PFSK-1 (cell line): ENCODE measurements around the gene ILK.

Experiments
- FOXP2 ChIP-seq: optimal IDR thresholded peaks from 2 replicates; pipeline ENCODE3; 2011; ENCODE audit warnings: borderline replicate concordance, control low read depth, inconsistent platforms; ENCODE audit not compliant: insufficient read depth; ENCODE audit errors: extremely low read length, extremely low read depth
- POLR2AphosphoS5 ChIP-seq: IDR thresholded peaks from 2 replicates; pipeline ENCODE4 v1.6.1; 2012; ENCODE audit warnings: low read depth, mild to moderate bottlenecking, control low read depth, low read length, moderate library complexity
- REST ChIP-seq, 2 experiments: IDR thresholded peaks; 2 replicates each; pipeline versions ENCODE4 v1.6.1 to v1.8.0; 2011 to 2012; ENCODE audit warnings: low read depth in 2 of 2, low read length in 2 of 2, control low read depth in 1 of 2, inconsistent platforms in 1 of 2, mild to moderate bottlenecking in 1 of 2, moderate library complexity in 1 of 2; ENCODE audit not compliant: insufficient read depth in 1 of 2
- SIN3A ChIP-seq: IDR thresholded peaks from 2 replicates; pipeline ENCODE4 v1.6.1; 2012; ENCODE audit warnings: mild to moderate bottlenecking, low read length, moderate library complexity, borderline replicate concordance; ENCODE audit not compliant: insufficient read depth
- TAF1 ChIP-seq: IDR thresholded peaks from 2 replicates; pipeline ENCODE4 v1.6.1; 2012; ENCODE audit warnings: low read length, control low read depth, borderline replicate concordance; ENCODE audit not compliant: insufficient read depth

Gene ILK

DNA sequence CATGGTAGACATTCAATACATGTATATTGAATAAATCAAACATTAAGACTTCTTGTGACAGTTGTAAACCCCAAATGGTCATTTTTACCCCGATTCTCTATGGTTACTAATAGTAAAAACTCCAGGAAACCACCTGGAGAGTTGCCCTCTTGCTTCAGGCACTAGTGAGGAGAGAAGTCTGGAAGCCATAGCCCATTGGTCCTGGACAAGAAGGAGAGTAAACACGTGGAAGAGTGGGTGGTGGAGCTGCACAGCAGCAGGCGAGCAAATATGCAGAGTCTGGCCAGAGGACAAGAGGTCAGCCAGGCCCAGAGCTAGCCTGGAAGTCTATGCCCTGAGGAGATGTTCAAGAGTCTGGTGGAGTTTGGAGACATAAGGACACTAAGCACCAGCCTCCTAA, 34.3 kb downstream of the ILK start:
- TF ChIP-seq TAF1: no peak
- TF ChIP-seq FOXP2: no peak
- no peak for TF ChIP-seq POLR2AphosphoS5
- TF ChIP-seq REST (IDR thresholded peaks at IDR 0.05; ENCODE audit: insufficient read depth in 1 of 2, low read depth in 2 of 2, low read length in 2 of 2): no peak
- no peak for TF ChIP-seq SIN3A

DNA sequence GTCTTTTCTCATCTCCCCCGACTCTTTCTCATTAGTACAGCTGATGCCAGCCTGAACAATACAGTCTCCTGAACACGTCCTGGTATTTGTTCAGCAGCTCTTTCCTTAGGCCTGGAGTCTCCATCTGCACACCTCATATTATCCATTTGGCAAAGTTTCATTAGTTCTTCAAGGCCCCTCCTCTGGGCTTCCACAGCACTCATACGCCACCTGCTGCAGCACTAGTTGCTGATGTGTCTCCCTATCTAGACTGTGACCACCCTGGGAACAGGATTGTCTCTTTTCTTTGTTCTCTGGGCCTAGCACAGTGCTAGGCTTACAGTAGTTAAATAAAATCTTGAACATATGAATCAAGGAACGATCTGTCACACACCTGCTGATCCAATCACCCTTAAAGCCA, 34.9 kb downstream of the ILK start:
- TF ChIP-seq FOXP2 (no peak), SIN3A (no peak), TAF1 (no peak), REST (IDR thresholded peaks at IDR 0.05; ENCODE audit: insufficient read depth in 1 of 2, low read depth in 2 of 2, low read length in 2 of 2) (no peak), POLR2AphosphoS5 (no peak)

GRCh38 chr11:6640036-6640984, 36.7 kb downstream of the ILK start:
- TF ChIP-seq TAF1: no peak
- TF ChIP-seq POLR2AphosphoS5: no peak
- no peak for TF ChIP-seq FOXP2
- no peak for TF ChIP-seq REST (IDR thresholded peaks at IDR 0.05; ENCODE audit: insufficient read depth in 1 of 2, low read depth in 2 of 2, low read length in 2 of 2)
- no peak for TF ChIP-seq SIN3A

DNA sequence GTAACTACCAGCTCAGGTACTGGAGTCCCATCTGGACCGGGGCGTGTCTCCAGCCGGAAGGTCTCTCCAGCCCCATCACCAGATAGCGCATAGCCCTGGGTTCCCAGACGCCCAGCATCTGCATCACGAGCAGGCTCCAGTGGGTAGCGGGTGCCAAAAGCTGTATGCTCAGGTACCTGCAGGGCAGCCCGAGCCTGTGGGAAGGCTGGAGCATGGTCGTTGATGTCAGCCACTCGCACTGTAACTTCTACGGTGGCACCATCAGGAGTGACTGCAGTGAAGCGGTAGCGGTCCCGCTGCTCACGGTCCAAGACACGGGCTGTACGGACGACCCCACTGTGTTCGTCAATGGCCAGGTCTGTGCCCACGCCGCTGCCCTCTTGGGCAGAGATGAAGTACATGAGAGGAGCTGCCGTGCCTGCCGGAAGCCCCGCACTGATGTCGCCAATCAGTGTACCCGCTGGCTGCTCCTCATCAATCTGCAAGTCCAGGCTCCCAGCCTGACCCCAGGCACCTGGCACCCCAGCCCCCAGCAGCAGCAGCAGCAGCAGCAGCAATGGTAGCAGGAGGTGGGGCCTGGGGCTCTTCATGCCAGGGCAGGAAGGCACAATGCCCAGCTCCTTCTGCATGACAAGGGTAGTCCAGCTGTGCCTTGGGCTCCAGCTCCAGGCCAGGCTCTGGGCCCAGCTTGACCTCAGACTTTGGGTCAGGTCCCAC, 37.6 kb downstream of the ILK start:
- TF ChIP-seq TAF1 (no peak), FOXP2 (no peak), REST (IDR thresholded peaks at IDR 0.05; ENCODE audit: insufficient read depth in 1 of 2, low read depth in 2 of 2, low read length in 2 of 2) (no peak), SIN3A (no peak), POLR2AphosphoS5 (no peak)
